Dendritic cell treated with granulocyte-macrophage colony-stimulating factor and Interleukin-4, amounts not matched to agents 40 ng/mL and 50 ng/mL, for 4 days (primary cell): Measurements from ENCODE around the gene ZNF80.

ENCODE experiments used
- H3K27ac Mint-ChIP-seq: one replicate; pipeline ENCODE4 v1.8.0; 2022; ENCODE audit warnings: mild to moderate bottlenecking, mixed read lengths
- H3K27me3 Mint-ChIP-seq: one replicate; pipeline ENCODE4 v1.8.0; 2022; ENCODE audit warnings: mild to moderate bottlenecking, mixed read lengths
- H3K36me3 Mint-ChIP-seq: one replicate; pipeline ENCODE4 v1.8.0; 2022; ENCODE audit warnings: low read depth, mixed read lengths
- H3K4me1 Mint-ChIP-seq: one replicate; pipeline ENCODE4 v1.8.0; 2022; ENCODE audit warnings: low read depth, mixed read lengths
- H3K4me3 Mint-ChIP-seq: one replicate; pipeline ENCODE4 v1.8.0; 2022; ENCODE audit warnings: mild to moderate bottlenecking, moderate library complexity, mixed read lengths
- H3K9me3 Mint-ChIP-seq: one replicate; pipeline ENCODE4 v1.8.0; 2022; ENCODE audit warnings: mixed read lengths
- intact Hi-C: fragments of 100-400 bp; cut with micrococcal nuclease; formaldehyde crosslinking; loops from one replicate; pipeline ENCODE4 v1.15.0; 2022

Gene ZNF80

DNA sequence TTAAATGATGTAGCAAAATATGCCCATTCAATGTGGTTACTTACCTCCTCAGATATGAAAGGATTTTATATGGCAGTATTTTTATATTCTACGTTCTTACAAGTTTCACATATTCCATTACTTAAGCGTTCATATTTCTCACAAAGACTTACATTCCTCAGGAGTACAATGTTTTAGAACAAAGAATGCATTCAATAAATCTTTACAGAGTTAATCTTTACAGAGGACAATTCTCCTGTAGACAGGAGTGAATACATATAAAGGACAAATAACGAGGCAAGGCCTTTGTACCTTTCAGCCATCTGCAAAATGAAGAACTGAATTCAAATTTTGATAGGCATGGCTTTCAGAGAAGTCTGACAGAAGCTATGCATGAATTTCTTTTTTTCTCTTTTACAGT is 1.9 kb downstream of the ZNF80 start:
- H3K4me3 Mint-ChIP-seq: no peak overlapping the region
- no peaks in the 10 kb centered on the region for H3K27me3 Mint-ChIP-seq

DNA sequence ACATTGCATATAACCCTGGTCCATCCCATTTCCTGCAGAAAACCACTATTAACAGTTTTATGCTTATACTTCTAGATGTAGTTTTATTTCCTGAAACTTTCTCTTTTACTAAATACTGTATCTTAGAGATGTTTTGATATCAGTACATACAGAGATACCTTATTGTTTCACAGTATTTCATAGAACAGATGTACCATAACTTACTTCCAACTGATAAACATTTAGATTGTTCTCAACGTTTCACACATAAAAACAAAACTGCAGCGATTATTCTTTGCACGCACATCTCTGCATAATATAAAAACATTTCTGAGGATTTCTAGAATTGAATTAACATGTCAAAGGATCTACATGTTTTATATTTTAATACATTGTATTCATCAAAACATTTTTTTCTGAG is 2.6 kb downstream of the ZNF80 start:
- intact Hi-C loops: no loop called here
- Mint-ChIP-seq H3K9me3 (no peaks in the 10 kb centered on the region), H3K27me3 (no peaks in the 10 kb centered on the region), H3K4me3 (no peak overlapping the region), H3K4me1 (no peaks in the 10 kb centered on the region), H3K27ac (no peak overlapping the region), H3K36me3 (no peaks in the 10 kb centered on the region)

More for the DNA sequence above, 1.9 kb downstream of the ZNF80 start:
- Mint-ChIP-seq H3K27ac (no peak overlapping the region), H3K36me3 (no peaks in the 10 kb centered on the region), H3K9me3 (no peaks in the 10 kb centered on the region), H3K4me1 (no peaks in the 10 kb centered on the region)
- intact Hi-C loops: no loop called here

DNA sequence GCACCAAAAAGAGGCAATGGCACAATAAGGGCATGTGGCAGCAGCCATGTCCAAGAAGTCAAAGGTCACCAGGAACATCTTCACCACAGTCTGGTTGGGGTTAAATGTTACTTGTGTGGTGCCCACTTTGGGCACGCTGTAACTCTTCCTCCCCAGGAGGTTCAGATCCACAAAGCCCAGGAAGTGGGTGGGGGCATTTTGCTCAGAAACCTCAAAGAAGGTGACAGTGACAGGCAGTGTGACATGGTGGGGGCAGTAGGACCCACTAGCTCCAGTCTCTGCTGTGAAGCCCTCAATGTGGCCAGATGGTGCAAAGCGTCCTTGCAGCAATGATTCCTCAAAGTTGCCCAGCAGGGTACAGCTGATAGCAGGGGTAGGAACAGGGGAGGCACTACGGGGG is 5.8 kb downstream of the ZNF80 start:
- Mint-ChIP-seq H3K36me3 (no peaks in the 10 kb centered on the region), H3K4me1 (no peaks in the 10 kb centered on the region), H3K4me3 (no peak overlapping the region), H3K27me3 (no peaks in the 10 kb centered on the region), H3K27ac (no peak overlapping the region), H3K9me3 (no peaks in the 10 kb centered on the region)
- intact Hi-C loops: no loop called here

DNA sequence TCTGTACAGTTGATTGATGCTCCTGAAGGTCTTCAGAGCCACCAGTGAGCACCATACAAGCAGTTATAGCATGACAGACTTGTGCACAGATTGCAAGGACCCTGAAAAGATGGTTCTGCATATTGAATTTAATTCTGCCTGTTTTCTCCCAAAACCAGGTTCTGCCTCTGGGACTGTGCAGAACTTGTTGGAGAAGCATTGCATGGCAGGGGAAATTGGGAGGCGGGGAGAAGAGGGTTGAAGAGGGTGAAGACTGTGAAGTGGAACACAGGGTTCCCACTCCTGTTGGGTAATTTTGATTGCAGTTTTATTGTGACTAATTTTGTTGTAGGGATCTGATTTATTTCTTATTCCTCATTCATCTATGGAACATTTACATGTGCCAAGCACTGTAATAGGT is 10.3 kb downstream of the ZNF80 start:
- H3K4me3 Mint-ChIP-seq: no peak overlapping the region

DNA sequence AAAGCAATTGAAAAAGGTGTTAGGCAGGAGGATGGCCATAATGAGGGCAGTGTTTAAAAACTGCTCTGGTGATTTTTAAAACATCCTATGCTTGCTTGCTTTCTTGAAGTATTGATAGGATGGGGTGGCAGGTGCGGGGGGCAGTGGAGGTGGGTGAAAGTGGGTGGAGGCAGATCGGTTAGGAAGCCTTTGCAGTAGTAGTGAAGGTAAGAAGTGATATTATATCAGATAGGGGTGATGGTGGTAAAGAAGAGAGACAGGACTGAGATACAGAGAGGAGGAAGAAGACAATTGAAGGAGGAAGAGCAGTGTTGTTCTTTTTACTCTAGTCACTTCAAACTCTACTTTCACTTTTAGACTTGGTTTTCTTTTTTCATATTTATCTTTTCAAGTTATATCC is 11.1 kb downstream of the ZNF80 start:
- H3K9me3 Mint-ChIP-seq: peaks cover 17% of the 10 kb centered on the region
- intact Hi-C loops: no loop called here
- H3K4me3 Mint-ChIP-seq: no peak overlapping the region
- no peaks in the 10 kb centered on the region for H3K27me3 Mint-ChIP-seq
- no peaks in the 10 kb centered on the region for H3K36me3 Mint-ChIP-seq
- no peaks in the 10 kb centered on the region for H3K4me1 Mint-ChIP-seq
- H3K27ac Mint-ChIP-seq: no peak overlapping the region

More for the DNA sequence above, 10.3 kb downstream of the ZNF80 start:
- Mint-ChIP-seq H3K27me3 (no peaks in the 10 kb centered on the region), H3K36me3 (no peaks in the 10 kb centered on the region), H3K9me3 (peaks cover 17% of the 10 kb centered on the region), H3K4me1 (no peaks in the 10 kb centered on the region), H3K27ac (no peak overlapping the region)
- intact Hi-C loops: no loop called here

DNA sequence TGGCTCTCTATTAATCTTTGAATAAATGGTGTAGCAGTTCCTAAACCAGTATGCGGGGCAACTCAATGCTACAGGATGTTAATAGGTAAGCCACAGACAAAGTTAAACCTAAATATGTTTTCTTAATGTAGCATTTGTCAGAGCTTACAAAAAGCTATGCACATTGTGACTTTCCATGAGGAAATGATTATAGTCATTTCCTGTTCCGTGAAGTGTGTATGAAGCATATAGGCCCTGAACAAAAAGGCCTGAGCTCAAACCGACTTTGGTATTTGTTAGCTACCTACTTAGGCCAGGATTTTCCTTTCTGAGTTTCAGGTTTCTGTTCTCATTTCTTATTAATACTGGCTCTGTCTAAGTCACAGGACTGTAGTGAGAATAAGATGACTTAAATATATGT is 14.2 kb downstream of the ZNF80 start:
- H3K9me3 Mint-ChIP-seq: peaks cover 17% of the 10 kb centered on the region
- no peak overlapping the region for H3K27ac Mint-ChIP-seq
- no peaks in the 10 kb centered on the region for H3K36me3 Mint-ChIP-seq
- H3K4me3 Mint-ChIP-seq: no peak overlapping the region
- intact Hi-C loops: no loop called here
- no peaks in the 10 kb centered on the region for H3K4me1 Mint-ChIP-seq
- no peaks in the 10 kb centered on the region for H3K27me3 Mint-ChIP-seq

DNA sequence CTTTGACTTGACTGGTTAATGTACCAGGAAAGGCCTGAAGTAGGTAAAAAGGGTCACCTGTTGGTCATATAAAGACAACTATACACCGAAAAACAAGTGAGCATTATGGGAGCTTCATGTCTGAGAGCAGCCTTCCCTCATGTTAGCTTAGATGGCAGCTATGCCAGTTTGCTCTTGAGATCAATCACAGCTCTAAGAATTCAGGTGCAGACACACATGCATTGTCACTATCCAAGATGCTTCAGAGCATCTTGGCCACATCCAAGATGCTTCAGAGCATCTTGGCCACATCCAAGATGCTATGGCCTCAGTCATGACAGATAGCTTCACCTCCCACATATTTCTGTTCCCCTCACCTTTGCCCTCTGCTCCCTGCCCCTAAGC is 15.5 kb downstream of the ZNF80 start:
- H3K27me3 Mint-ChIP-seq: no peaks in the 10 kb centered on the region
- intact Hi-C loops: no loop called here
- H3K36me3 Mint-ChIP-seq: no peaks in the 10 kb centered on the region
- H3K27ac Mint-ChIP-seq: no peak overlapping the region
- no peak overlapping the region for H3K4me3 Mint-ChIP-seq
- H3K9me3 Mint-ChIP-seq: peaks cover 17% of the 10 kb centered on the region
- no peaks in the 10 kb centered on the region for H3K4me1 Mint-ChIP-seq

DNA sequence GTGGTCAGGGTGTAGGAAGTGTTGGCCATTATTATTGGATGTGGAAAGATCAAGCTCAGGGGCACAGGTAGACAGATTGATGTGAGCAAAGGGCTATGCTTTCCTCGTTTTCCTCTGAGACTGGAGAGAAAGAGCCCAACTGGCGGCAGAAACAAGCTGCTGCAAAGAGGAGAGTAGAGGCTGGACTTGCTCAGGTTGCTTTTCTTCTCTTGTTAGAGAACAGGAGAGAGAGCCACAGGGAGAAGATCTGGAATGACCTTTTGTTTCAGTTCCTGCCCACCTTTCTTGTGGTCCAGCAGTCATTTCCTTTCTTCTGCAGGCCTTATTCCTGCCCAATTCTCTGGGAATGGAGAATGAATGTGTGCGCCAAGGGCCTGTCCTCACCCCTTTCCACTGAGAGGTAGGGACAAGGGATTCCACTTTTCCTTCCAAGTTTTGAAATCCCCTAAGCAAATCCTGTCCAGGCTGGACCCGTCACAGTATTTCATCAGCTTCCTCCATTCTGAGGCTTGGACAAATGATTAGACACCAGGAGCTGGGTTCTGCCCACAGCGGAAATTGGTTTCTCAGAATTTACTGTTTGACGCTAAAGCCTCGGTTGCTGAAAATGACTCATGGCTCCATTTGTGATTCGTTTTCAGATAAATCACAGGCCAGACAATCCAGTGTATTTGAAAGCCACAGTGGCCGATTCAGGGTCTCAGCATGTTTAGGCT is 16.1 kb downstream of the ZNF80 start:
- H3K27me3 Mint-ChIP-seq: no peaks in the 10 kb centered on the region
- no peaks in the 10 kb centered on the region for H3K36me3 Mint-ChIP-seq
- intact Hi-C loops: no loop called here
- H3K4me3 Mint-ChIP-seq: no peak overlapping the region
- H3K4me1 Mint-ChIP-seq: no peaks in the 10 kb centered on the region
- peaks cover 17% of the 10 kb centered on the region for H3K9me3 Mint-ChIP-seq
- H3K27ac Mint-ChIP-seq: no peak overlapping the region

DNA sequence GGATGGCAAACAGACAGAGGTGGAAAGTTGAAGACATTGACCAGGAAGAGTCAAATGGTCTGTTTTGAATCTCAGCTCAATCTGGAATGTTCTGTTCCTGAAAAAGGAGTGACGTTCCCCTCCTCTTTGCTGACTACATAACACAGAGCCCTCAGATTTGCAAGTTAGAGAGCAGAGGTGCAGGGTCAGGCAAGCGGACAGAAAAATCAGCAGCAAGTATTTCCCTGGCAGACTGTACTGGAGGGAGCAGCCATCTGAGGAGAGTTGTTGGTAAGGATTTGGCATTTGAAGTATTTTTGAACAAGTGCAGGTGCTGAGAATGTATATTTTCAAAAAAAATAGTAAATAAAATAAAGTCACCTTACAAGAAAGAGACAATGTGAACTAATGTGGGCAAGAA is 17.6 kb downstream of the ZNF80 start:
- Mint-ChIP-seq H3K4me3 (no peak overlapping the region), H3K27ac (no peak overlapping the region), H3K27me3 (no peaks in the 10 kb centered on the region), H3K36me3 (no peaks in the 10 kb centered on the region), H3K4me1 (no peaks in the 10 kb centered on the region), H3K9me3 (peaks cover 8% of the 10 kb centered on the region)
- intact Hi-C loops: no loop called here

DNA sequence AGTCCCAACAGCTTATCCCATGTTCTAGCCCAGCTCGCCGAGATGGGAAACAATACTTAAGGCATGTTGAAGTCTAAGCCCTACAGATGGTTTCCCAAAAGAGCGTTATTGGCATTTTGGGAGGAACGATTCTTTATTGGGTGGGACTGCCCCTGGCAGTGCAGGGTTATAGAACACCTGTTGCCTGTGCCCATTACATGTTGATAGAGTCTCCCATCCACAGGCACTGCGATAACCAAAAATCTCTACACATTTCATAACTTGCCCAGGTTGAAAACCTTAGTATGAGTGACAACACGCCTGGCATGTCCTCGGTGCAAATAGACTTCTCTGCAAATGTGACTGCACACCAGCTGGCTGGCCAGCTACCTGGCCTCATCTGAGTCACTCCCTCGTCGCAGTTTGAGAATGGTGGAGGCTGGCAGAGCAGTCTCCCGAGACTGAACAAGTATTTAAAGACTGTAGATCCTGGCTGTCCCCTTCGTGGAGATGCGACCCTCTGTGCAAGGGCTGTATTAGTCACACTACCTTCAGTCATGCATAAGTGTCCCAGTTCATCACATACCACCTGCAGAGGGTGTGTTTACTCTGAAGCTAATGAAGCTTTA is 18.7 kb downstream of the ZNF80 start:
- H3K4me1 Mint-ChIP-seq: no peaks in the 10 kb centered on the region
- intact Hi-C loops: no loop called here

DNA sequence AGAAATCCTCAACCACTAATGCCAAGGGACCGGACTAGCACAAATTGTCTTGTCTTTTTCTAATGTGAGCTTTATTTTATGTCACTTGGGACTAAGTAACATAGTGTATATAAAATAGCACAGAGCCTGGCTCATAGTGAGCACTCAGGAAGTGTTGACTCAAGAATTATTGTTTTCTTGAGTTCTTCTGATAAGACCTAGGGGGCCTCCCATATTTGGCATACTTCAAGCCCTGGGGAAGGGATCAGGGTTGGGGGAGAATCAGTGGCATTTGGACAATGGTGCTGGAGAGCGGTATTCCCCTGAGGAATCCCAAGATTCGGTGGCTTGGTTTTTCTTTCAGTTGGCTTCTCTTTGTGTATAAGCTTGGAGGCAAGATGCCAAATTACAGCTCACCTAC is 19.4 kb downstream of the ZNF80 start:
- Mint-ChIP-seq H3K27ac (no peak overlapping the region), H3K4me1 (no peaks in the 10 kb centered on the region), H3K36me3 (no peaks in the 10 kb centered on the region), H3K9me3 (no peaks in the 10 kb centered on the region), H3K4me3 (no peak overlapping the region), H3K27me3 (no peaks in the 10 kb centered on the region)
- intact Hi-C loops: no loop called here

More for the DNA sequence above, 18.7 kb downstream of the ZNF80 start:
- H3K4me3 Mint-ChIP-seq: no peak overlapping the region
- H3K27ac Mint-ChIP-seq: no peak overlapping the region
- H3K9me3 Mint-ChIP-seq: no peaks in the 10 kb centered on the region
- H3K27me3 Mint-ChIP-seq: no peaks in the 10 kb centered on the region
- H3K36me3 Mint-ChIP-seq: no peaks in the 10 kb centered on the region

DNA sequence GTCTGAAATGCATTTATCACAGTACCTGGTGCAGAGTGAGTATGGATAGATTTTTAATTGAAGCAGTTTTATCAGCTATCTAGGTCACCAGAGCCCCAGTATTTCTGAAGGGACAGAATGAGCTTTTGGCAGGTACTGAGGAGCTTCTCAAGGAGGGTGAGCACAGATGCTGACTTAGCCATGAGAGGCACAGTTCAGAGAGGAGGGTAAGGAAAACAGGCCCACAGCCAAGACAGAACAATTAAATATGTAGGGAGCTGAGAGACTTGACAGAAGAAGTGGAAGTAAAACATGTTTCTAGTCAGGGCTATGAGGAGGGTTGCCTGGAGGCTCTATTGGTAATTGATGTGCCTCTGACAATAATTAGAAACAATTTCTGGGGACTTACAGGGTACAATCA is 20.1 kb downstream of the ZNF80 start:
- H3K27me3 Mint-ChIP-seq: no peaks in the 10 kb centered on the region
- no peak overlapping the region for H3K27ac Mint-ChIP-seq
- H3K4me3 Mint-ChIP-seq: no peak overlapping the region
- no peaks in the 10 kb centered on the region for H3K4me1 Mint-ChIP-seq
- H3K36me3 Mint-ChIP-seq: no peaks in the 10 kb centered on the region
- H3K9me3 Mint-ChIP-seq: no peaks in the 10 kb centered on the region
- intact Hi-C loops: no loop called here

DNA sequence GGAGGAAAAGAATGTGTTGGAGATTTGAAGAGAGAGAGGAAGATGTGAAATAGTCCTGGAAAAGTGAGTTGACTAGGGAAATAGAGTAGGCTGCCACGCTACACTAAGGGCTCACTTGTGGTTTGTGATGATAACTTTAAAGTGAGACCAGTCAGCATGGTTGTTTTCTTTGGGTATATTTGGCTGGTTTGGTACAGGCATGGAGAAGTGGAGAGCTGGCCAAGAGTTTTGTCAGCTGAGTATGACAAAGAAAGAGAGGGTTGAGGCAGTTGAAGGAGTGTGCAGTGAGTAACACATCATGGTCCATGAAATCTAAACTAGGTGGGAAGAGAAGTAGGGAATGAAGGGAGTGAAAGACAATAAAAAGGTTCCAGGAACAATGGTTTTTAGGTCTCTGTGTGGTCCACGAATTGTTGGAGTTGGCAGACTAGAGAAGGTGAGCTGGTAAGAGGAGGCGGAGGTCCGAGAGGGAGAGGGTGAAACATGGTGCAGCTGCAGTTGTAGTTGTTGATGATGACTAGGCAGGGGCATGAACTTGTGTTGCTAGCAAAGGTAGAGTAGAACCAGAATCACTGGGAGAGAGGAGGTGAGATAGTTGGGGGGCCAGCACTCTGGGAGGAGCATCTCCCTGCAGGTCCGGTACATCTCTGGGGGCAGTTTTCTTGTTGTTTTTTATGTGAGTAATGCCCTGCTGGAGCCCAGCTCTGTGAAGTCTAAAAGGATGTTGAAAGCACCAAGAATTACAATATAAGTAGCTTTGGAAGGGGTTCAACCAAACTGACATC is 21.0 kb downstream of the ZNF80 start:
- no peaks in the 10 kb centered on the region for H3K27me3 Mint-ChIP-seq
- intact Hi-C loops: no loop called here
- no peaks in the 10 kb centered on the region for H3K9me3 Mint-ChIP-seq
- no peaks in the 10 kb centered on the region for H3K36me3 Mint-ChIP-seq
- no peak overlapping the region for H3K4me3 Mint-ChIP-seq
- H3K27ac Mint-ChIP-seq: no peak overlapping the region
- no peaks in the 10 kb centered on the region for H3K4me1 Mint-ChIP-seq

DNA sequence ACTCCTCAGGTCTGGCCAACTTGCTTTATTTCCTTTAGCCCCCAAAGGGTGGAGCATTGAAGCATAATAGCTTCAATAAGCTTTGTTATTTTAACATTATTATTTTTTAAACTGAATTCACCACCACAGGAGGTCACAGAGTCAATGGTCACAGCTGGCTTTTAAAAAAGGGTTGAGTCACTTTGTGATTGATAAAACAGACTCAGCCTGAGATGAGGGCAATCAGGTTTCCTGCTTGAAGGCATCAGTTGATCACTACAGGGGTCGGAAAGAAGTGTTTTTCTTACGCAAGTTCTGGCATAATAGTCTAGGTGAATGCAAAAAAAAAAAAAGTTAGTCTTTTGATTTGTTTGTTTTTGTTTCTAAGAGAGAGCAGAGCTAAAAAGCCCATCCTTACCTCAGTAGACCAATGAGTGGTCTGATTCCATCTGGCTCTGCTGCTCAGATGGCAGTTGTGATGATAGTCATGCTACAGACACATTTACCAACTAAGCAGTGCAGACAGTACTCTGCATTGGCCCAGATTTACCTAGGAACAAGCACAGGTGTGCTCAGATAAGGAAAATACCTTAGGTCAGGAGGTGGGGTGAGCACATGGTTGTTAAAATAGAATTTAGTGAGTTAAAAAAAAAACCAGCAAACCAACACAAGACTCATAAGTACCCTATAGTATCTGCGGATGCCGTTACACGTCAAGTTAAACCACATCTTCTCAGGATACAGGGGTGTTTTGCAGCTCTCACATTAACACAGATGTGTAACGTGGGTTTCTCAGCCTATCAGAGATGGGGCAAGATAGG is 22.6 kb downstream of the ZNF80 start:
- Mint-ChIP-seq H3K4me3 (no peak overlapping the region), H3K27me3 (no peaks in the 10 kb centered on the region), H3K9me3 (no peaks in the 10 kb centered on the region), H3K27ac (no peak overlapping the region), H3K36me3 (no peaks in the 10 kb centered on the region), H3K4me1 (no peaks in the 10 kb centered on the region)
- intact Hi-C loops: no loop called here
